ENCODE measurements around the gene MCTP1.
A peak's percentile ranks its signal among the peaks of the same experiment; 100 is the strongest.

The MCTP1 gene

DNA sequence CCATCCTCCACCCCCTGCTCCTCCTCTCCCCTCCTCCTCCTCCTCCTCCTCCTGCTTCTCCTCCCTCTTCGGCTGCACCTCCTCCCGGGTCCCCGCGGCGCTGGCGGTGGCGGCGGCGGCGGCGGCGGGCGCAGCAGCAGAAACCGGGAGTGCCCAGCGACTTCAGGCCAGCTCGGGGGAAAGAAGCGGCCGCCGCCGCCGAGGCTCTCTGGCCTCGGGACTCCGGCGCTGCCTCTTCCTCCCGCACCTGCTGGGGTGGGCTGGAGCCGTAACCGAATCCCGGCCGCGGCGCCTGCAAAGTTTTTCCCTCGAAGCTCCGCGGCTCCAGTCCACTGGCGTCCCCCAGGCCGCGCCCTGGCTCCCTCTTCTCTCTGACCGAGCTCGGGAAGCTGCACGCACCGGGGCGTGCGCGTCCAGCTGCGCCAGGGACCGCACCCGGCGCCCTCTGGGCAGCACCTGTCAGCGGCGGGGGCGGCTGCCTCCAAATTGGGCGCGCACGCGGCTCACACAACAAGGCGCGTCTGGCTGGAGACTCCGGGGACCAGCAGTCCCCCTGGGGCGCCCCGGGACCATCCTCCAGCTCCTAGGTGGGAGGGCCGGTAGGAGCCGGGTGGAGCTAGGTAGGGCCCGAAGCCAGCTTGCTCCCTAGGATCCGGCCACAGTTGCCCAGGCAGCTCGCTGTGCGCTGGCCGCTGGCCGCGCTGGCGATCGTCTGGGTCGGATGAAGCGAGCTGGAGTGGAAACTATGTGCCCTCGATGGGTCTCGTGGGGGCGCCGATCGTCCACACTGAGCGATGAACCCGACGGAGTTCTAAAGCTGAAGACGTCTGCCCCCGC, at the start of gene MCTP1:
Gene MCTP1, minus strand, starts transcription at position 523 of the 837 bp plus-strand sequence.
- no peaks in the 10 kb centered on the region for H4K20me1 ChIP-seq (ENCODE audit: insufficient read depth, low read length, poor library complexity, severe bottlenecking)
- peak within 1 kb of the TSS; percentile 70 for H3K4me2 ChIP-seq (ENCODE audit: low read depth, low read length, poor library complexity, severe bottlenecking)
- no peaks in the 10 kb centered on the region for H3F3A ChIP-seq (ENCODE audit: low read depth)
- H3K4me3 ChIP-seq (ENCODE audit: low read length, poor library complexity, severe bottlenecking): peak within 1 kb of the TSS; percentile 82
- peak within 1 kb of the TSS; percentile 77 for H3K9ac ChIP-seq (ENCODE audit: low read depth, low read length, poor library complexity, severe bottlenecking)
- no peaks in the 10 kb centered on the region for H3K79me2 ChIP-seq (ENCODE audit: insufficient read depth, low read length)
- H3K9me3 ChIP-seq (ENCODE audit: insufficient read depth, low read depth, low read length): no peaks in the 10 kb centered on the region
- no peaks in the 10 kb centered on the region for H3K9me2 ChIP-seq (replicated peaks; ENCODE audit: low read depth, low read length)
- peaks cover 9% of the 10 kb centered on the region for H3K27me3 ChIP-seq (ENCODE audit: insufficient read depth, low read length, poor library complexity, severe bottlenecking)
- peaks cover 11% of the 10 kb centered on the region for H3K4me1 ChIP-seq (ENCODE audit: insufficient read depth, low read length, poor library complexity, severe bottlenecking)
- peak within 1 kb of the TSS; percentile 95 for H2AFZ ChIP-seq (ENCODE audit: low read length)
- H3K36me3 ChIP-seq (ENCODE audit: insufficient read depth, low read length): no peaks in the 10 kb centered on the region
- TF ChIP-seq EZH2phosphoT487 (IDR thresholded peaks at IDR 0.05; ENCODE audit: borderline replicate concordance): no peak
- TF ChIP-seq, protein P1, sequence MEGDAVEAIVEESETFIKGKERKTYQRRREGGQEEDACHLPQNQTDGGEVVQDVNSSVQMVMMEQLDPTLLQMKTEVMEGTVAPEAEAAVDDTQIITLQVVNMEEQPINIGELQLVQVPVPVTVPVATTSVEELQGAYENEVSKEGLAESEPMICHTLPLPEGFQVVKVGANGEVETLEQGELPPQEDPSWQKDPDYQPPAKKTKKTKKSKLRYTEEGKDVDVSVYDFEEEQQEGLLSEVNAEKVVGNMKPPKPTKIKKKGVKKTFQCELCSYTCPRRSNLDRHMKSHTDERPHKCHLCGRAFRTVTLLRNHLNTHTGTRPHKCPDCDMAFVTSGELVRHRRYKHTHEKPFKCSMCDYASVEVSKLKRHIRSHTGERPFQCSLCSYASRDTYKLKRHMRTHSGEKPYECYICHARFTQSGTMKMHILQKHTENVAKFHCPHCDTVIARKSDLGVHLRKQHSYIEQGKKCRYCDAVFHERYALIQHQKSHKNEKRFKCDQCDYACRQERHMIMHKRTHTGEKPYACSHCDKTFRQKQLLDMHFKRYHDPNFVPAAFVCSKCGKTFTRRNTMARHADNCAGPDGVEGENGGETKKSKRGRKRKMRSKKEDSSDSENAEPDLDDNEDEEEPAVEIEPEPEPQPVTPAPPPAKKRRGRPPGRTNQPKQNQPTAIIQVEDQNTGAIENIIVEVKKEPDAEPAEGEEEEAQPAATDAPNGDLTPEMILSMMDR (conservative IDR thresholded peaks at IDR 0.05; ENCODE audit: low read length): 0 out of 2 replicates have a peak, but pooled peaks have one; percentile 15

- no peaks in the 10 kb centered on the region for H3K4me1 ChIP-seq (ENCODE audit: insufficient read depth, low read length, poor library complexity, severe bottlenecking)
- no peaks in the 10 kb centered on the region for H3F3A ChIP-seq (ENCODE audit: low read depth)
- H4K20me1 ChIP-seq (ENCODE audit: insufficient read depth, low read length, poor library complexity, severe bottlenecking): no peaks in the 10 kb centered on the region
- H3K36me3 ChIP-seq (ENCODE audit: insufficient read depth, low read length): no peaks in the 10 kb centered on the region
- no peaks in the 10 kb centered on the region for H3K9me2 ChIP-seq (replicated peaks; ENCODE audit: low read depth, low read length)
- H3K9ac ChIP-seq (ENCODE audit: low read depth, low read length, poor library complexity, severe bottlenecking): no peak overlapping the region
- TF ChIP-seq, protein P1 (conservative IDR thresholded peaks at IDR 0.05; ENCODE audit: low read length): no peak
- no peak for TF ChIP-seq EZH2phosphoT487 (IDR thresholded peaks at IDR 0.05; ENCODE audit: borderline replicate concordance)
- H3K9me3 ChIP-seq (ENCODE audit: insufficient read depth, low read depth, low read length): no peaks in the 10 kb centered on the region
- no peak overlapping the region for H2AFZ ChIP-seq (ENCODE audit: low read length)
- no peak overlapping the region for H3K4me2 ChIP-seq (ENCODE audit: low read depth, low read length, poor library complexity, severe bottlenecking)
- no peaks in the 10 kb centered on the region for H3K79me2 ChIP-seq (ENCODE audit: insufficient read depth, low read length)
- no peak overlapping the region for H3K4me3 ChIP-seq (ENCODE audit: low read length, poor library complexity, severe bottlenecking)
- no peaks in the 10 kb centered on the region for H3K27me3 ChIP-seq (ENCODE audit: insufficient read depth, low read length, poor library complexity, severe bottlenecking)
Measured at GRCh38 chr5:95332158-95332557, 47.3 kb upstream of the MCTP1 start.

- H3K9me3 ChIP-seq (ENCODE audit: insufficient read depth, low read depth, low read length): no peaks in the 10 kb centered on the region
- H3K9me2 ChIP-seq (replicated peaks; ENCODE audit: low read depth, low read length): no peaks in the 10 kb centered on the region
- no peaks in the 10 kb centered on the region for H3K4me1 ChIP-seq (ENCODE audit: insufficient read depth, low read length, poor library complexity, severe bottlenecking)
- H2AFZ ChIP-seq (ENCODE audit: low read length): no peak overlapping the region
- H3K4me2 ChIP-seq (ENCODE audit: low read depth, low read length, poor library complexity, severe bottlenecking): no peak overlapping the region
- H3K9ac ChIP-seq (ENCODE audit: low read depth, low read length, poor library complexity, severe bottlenecking): no peak overlapping the region
- no peaks in the 10 kb centered on the region for H3K79me2 ChIP-seq (ENCODE audit: insufficient read depth, low read length)
- H3K36me3 ChIP-seq (ENCODE audit: insufficient read depth, low read length): no peaks in the 10 kb centered on the region
- no peaks in the 10 kb centered on the region for H3F3A ChIP-seq (ENCODE audit: low read depth)
- TF ChIP-seq EZH2phosphoT487 (IDR thresholded peaks at IDR 0.05; ENCODE audit: borderline replicate concordance): no peak
- TF ChIP-seq, protein P1 (conservative IDR thresholded peaks at IDR 0.05; ENCODE audit: low read length): no peak
- no peaks in the 10 kb centered on the region for H4K20me1 ChIP-seq (ENCODE audit: insufficient read depth, low read length, poor library complexity, severe bottlenecking)
- H3K27me3 ChIP-seq (ENCODE audit: insufficient read depth, low read length, poor library complexity, severe bottlenecking): no peaks in the 10 kb centered on the region
- no peak overlapping the region for H3K4me3 ChIP-seq (ENCODE audit: low read length, poor library complexity, severe bottlenecking)
Measured at GRCh38 chr5:95331358-95331757, 46.5 kb upstream of the MCTP1 start.
